NCI-H2107 treated with DMSO at 0.1 percent for 48 hours (cell line): ENCODE measurements around the gene NME3.
"Not testable (repeated sequence)": the region's sequence is repeated elsewhere in the genome, so short reads cannot be mapped to it uniquely, and the experiment has no call there.

Source experiments
- DNase-seq: peaks from one replicate; lab custom pipeline; 2025; ENCODE audit not compliant: unreplicated experiment; lab: John Stamatoyannopoulos, UW

NME3 gene

GRCh38 chr16:1771188-1771863 lies at the start of gene NME3:
NME3 (minus strand) TSS chr16:1771543; CDS start chr16:1771534, 9 bp downstream.
- peak; percentile 9 for DNase-seq

- no peak for DNase-seq
Observed at GRCh38 chr16:1820946-1821290, 49.6 kb upstream of the NME3 start.

GRCh38 chr16:1820096-1820945 lies 49.0 kb upstream of the NME3 start:
- DNase-seq: no peak

- no peak for DNase-seq
Observed at GRCh38 chr16:1819611-1820010, 48.3 kb upstream of the NME3 start.

GRCh38 chr16:1818873-1819525 lies 47.7 kb upstream of the NME3 start:
- no peak for DNase-seq

- DNase-seq: no peak
Observed at GRCh38 chr16:1818204-1818872, 47.0 kb upstream of the NME3 start.

GRCh38 chr16:1817716-1818115 lies 46.4 kb upstream of the NME3 start:
- no peak for DNase-seq

GRCh38 chr16:1817276-1817589 lies 45.9 kb upstream of the NME3 start:
- DNase-seq: no peak

GRCh38 chr16:1816396-1817275 lies 45.3 kb upstream of the NME3 start:
- DNase-seq: no peak

GRCh38 chr16:1815461-1815860 lies 44.1 kb upstream of the NME3 start:
- no peak for DNase-seq

GRCh38 chr16:1812732-1813163 lies 41.4 kb upstream of the NME3 start:
- DNase-seq: peak; percentile 43

GRCh38 chr16:1810536-1810935 lies 39.2 kb upstream of the NME3 start:
- DNase-seq: no peak

- no peak for DNase-seq
Observed at GRCh38 chr16:1810106-1810505, 38.8 kb upstream of the NME3 start.

- DNase-seq: no peak
Observed at GRCh38 chr16:1809281-1809801, 38.0 kb upstream of the NME3 start.

GRCh38 chr16:1808691-1809090 lies 37.3 kb upstream of the NME3 start:
- no peak for DNase-seq

- no peak for DNase-seq
Observed at GRCh38 chr16:1807626-1808025, 36.3 kb upstream of the NME3 start.

GRCh38 chr16:1800701-1801100 lies 29.4 kb upstream of the NME3 start:
- DNase-seq: no peak

GRCh38 chr16:1799263-1799662 lies 27.9 kb upstream of the NME3 start:
- not testable (repeated sequence) for DNase-seq

- DNase-seq: no peak
Observed at GRCh38 chr16:1794908-1795666, 23.7 kb upstream of the NME3 start.
